ENCODE results near the gene KPRP. TPM values are rescaled to one million over a fixed set of nuclear protein-coding genes. Genes with fewer than 3 reads are reported as not detected.

KPRP gene
- total RNA-seq, 2 experiments from 2014 or later, result not detected

DNA sequence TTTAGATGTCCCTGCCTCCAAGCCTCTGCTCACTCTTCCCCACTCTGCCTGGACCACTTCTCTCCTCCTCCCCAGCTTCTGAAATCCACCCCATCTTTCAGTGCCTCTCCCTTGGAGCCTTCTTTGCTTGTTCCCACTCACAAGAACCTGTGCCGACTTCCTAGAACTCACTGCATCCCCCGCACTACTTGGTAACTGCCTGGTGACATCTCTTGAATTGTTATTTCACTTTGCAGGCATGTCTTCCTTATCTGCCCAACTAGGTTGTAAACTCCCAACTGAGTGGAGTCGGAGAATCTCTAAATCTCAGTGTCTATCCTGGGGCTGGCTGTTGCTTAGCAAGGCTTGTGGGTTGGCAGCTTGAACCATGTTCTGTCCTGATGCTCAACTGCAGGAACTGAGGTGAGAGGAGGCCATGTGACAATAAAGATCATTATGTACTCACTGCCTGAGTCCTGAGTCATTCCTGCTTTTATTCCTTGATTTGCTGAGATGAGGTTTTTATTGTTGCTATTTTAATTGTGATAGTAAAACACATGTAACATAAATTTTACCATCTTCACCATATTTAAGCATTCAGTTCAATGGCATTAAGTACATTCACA, 3.9 kb downstream of the KPRP start:
- ATAC-seq (ENCODE audit: poor library complexity), result no peak
- DNase-seq, result no peak
- H3K4me1 ChIP-seq (ENCODE audit: insufficient read depth, low read length), result no peaks in the 10 kb centered on the region
- no peaks in the 10 kb centered on the region for H3K36me3 Mint-ChIP-seq (ENCODE audit: low read depth)
- peaks cover 0 to 6% of the 10 kb centered on the region in 2 experiments for H3K9me3 ChIP-seq (ENCODE audit: control insufficient read depth in 1 of 2, insufficient read depth in 1 of 2, low read length in 2 of 2)
- H3K9me3 Mint-ChIP-seq, result no peaks in the 10 kb centered on the region
- H3K4me3 ChIP-seq (ENCODE audit: low read length), result no peak overlapping the region
- TF ChIP-seq, protein P1, sequence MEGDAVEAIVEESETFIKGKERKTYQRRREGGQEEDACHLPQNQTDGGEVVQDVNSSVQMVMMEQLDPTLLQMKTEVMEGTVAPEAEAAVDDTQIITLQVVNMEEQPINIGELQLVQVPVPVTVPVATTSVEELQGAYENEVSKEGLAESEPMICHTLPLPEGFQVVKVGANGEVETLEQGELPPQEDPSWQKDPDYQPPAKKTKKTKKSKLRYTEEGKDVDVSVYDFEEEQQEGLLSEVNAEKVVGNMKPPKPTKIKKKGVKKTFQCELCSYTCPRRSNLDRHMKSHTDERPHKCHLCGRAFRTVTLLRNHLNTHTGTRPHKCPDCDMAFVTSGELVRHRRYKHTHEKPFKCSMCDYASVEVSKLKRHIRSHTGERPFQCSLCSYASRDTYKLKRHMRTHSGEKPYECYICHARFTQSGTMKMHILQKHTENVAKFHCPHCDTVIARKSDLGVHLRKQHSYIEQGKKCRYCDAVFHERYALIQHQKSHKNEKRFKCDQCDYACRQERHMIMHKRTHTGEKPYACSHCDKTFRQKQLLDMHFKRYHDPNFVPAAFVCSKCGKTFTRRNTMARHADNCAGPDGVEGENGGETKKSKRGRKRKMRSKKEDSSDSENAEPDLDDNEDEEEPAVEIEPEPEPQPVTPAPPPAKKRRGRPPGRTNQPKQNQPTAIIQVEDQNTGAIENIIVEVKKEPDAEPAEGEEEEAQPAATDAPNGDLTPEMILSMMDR (IDR thresholded peaks at IDR 0.05), result no peak
- peaks cover 47% of the 10 kb centered on the region for H3K27me3 Mint-ChIP-seq
- no peak overlapping the region for H3K27ac ChIP-seq (ENCODE audit: low read depth in 1 of 2, low read length in 2 of 2)
- H3K27ac Mint-ChIP-seq, result no peak overlapping the region
- CTCF ChIA-PET, result no interaction called here
- H3K4me1 Mint-ChIP-seq (ENCODE audit: low read depth), result no peaks in the 10 kb centered on the region
- intact Hi-C loops (cut with DNase I, micrococcal nuclease), result no loop called here
- POLR2A ChIA-PET, result no interaction called here
- H3K4me3 Mint-ChIP-seq, result no peak overlapping the region
- H3K27me3 ChIP-seq (ENCODE audit: control insufficient read depth in 1 of 2, insufficient read depth in 2 of 2, low read length in 2 of 2), result peaks cover 7 to 14% of the 10 kb centered on the region in 2 experiments
- H3K36me3 ChIP-seq (ENCODE audit: insufficient read depth, low read length), result no peaks in the 10 kb centered on the region

DNA sequence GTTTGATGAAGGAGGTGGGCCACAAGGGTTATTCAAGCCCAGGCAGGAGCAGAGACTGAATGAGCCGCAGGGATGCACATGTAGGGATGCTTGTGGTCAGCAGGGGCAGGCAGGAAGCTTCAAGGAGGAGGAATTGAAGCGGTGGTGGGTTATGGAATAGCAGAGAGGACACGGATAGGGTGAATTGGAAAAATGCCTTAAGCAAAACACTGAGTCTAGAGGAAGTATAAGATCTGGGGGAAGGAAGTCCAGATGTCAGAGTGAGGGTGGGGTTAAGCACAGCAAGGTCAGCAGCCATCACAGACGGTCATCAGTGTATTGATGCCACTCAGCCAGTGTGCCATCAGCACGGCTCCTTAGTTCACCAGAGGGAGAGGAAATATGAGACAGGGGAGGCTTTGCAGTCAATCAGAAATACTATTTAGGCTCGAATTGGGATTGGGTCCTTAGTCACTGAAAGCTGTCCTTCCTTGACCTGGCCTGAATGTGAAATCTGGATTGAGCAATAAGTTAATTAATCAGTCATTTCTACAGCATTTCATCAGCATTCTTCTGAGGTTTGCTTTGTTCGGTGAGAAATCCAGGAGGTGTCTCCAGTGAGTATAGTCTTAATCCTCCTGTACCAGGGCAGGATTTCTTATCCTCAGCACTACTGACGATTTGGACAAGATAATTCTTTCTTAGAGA, 11.2 kb downstream of the KPRP start:
- Histone ChIP-seq H3K4me3 (ENCODE audit: low read length) (no peak overlapping the region), H3K27me3 (ENCODE audit: control insufficient read depth in 1 of 2, insufficient read depth in 2 of 2, low read length in 2 of 2) (peaks cover 0 to 5% of the 10 kb centered on the region in 2 experiments), H3K27ac (ENCODE audit: low read depth in 1 of 2, low read length in 2 of 2) (no peak overlapping the region), H3K36me3 (ENCODE audit: insufficient read depth, low read length) (no peaks in the 10 kb centered on the region), H3K9me3 (ENCODE audit: control insufficient read depth in 1 of 2, insufficient read depth in 1 of 2, low read length in 2 of 2) (no peaks in the 10 kb centered on the region), H3K4me1 (ENCODE audit: insufficient read depth, low read length) (no peaks in the 10 kb centered on the region)
- no peak for ATAC-seq (ENCODE audit: poor library complexity)
- no peaks in the 10 kb centered on the region for H3K4me1 Mint-ChIP-seq (ENCODE audit: low read depth)
- H3K27me3 Mint-ChIP-seq, result peaks cover 29% of the 10 kb centered on the region
- no peaks in the 10 kb centered on the region for H3K36me3 Mint-ChIP-seq (ENCODE audit: low read depth)
- no peak overlapping the region for H3K4me3 Mint-ChIP-seq
- DNase-seq, result no peak
- TF ChIP-seq, protein P1 (IDR thresholded peaks at IDR 0.05), result no peak
- H3K9me3 Mint-ChIP-seq, result no peaks in the 10 kb centered on the region
- no peak overlapping the region for H3K27ac Mint-ChIP-seq
- intact Hi-C loops (cut with DNase I, micrococcal nuclease), result no loop called here
- POLR2A ChIA-PET, result no interaction called here
- CTCF ChIA-PET, result no interaction called here

DNA sequence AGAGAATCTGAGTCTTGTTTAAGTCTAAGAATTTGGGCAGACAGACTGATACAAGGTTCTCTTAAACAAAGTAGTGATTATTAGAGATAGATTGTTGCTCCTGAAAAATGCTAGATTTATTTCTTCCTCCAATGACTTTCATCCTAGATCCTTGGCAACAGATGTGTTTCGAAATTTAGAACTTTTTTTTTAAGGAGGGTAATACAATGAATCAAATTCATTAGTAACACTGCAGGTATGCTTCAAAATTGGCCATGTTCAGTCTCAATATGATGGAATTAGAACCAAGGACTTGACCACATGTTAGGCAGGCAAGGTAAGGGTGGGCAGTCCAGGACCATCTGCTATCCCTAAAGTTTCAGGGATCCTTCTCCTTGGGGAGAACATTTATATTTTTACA, 12.6 kb downstream of the KPRP start:
- DNase-seq (no peak), ATAC-seq (ENCODE audit: poor library complexity) (no peak)
- no peaks in the 10 kb centered on the region for H3K4me1 Mint-ChIP-seq (ENCODE audit: low read depth)
- H3K27ac ChIP-seq (ENCODE audit: low read depth in 1 of 2, low read length in 2 of 2), result no peak overlapping the region
- H3K36me3 ChIP-seq (ENCODE audit: insufficient read depth, low read length), result no peaks in the 10 kb centered on the region
- no peak overlapping the region for H3K27ac Mint-ChIP-seq
- H3K36me3 Mint-ChIP-seq (ENCODE audit: low read depth), result no peaks in the 10 kb centered on the region
- ChIA-PET POLR2A (no interaction called here), CTCF (no interaction called here)
- intact Hi-C loops (cut with DNase I, micrococcal nuclease), result no loop called here
- H3K27me3 Mint-ChIP-seq, result peaks cover 41% of the 10 kb centered on the region
- no peak overlapping the region for H3K4me3 Mint-ChIP-seq
- TF ChIP-seq, protein P1 (IDR thresholded peaks at IDR 0.05), result no peak
- peaks cover 3% of the 10 kb centered on the region for H3K9me3 Mint-ChIP-seq
- H3K4me3 ChIP-seq (ENCODE audit: low read length), result no peak overlapping the region
- no peaks in the 10 kb centered on the region for H3K4me1 ChIP-seq (ENCODE audit: insufficient read depth, low read length)
- no peaks in the 10 kb centered on the region for H3K9me3 ChIP-seq (ENCODE audit: control insufficient read depth in 1 of 2, insufficient read depth in 1 of 2, low read length in 2 of 2)
- H3K27me3 ChIP-seq (ENCODE audit: control insufficient read depth in 1 of 2, insufficient read depth in 2 of 2, low read length in 2 of 2), result peaks cover 3 to 6% of the 10 kb centered on the region in 2 experiments

Measured in CD4-positive, alpha-beta T cell (primary cell).